GM12878 (cell line): ENCODE results near the gene SELENOH. TPM values are rescaled to one million over a fixed set of nuclear protein-coding genes. Genes with fewer than 3 reads are reported as not detected.

Experiments used
- ATAC-seq: fragments of 200-7000 bp; cut with Tn5 transposase; 3 replicates; pipeline ENCODE4 v1.9.1; 2020; ENCODE audit warnings: mild to moderate bottlenecking, moderate library complexity
- BruUV-seq: library from RNA; stranded (reverse); fragments of 400-500 nt; replicated peaks from 2 replicates; lab custom pipeline; 2021; lab: Mats Ljungman, UMichigan
- CTCF ChIA-PET: fragments of 300-600 bp; sonication (Branson Sonifier 250); formaldehyde crosslinking; extraction: SDS; loops from one replicate; lab custom pipeline; 2021; ENCODE audit warnings: inconsistent platforms; lab: Yijun Ruan, JAX
- POLR2A ChIA-PET: fragments of 350-600 bp; formaldehyde crosslinking; extraction: SDS; loops from one replicate; lab custom pipeline; 2021; ENCODE audit warnings: inconsistent platforms; lab: Charles Lee
- RAD21 ChIA-PET: fragments of 300-600 bp; sonication (Branson Sonifier 250); formaldehyde crosslinking; loops from one replicate; lab custom pipeline; 2023; ENCODE audit warnings: antibody characterized with exemption; ENCODE audit not compliant: unreplicated experiment; lab: Charles Lee
- SMC1A ChIA-PET: fragments of 300-600 bp; sonication (Branson Sonifier 250); formaldehyde crosslinking; loops from one replicate; lab custom pipeline; 2023; ENCODE audit not compliant: unreplicated experiment, uncharacterized antibody; lab: Charles Lee
- DNase-seq: peaks from one replicate; pipeline ENCODE4 v3.0.0-alpha.2; 2011; ENCODE audit warnings: low read depth, low spot score
- FAIRE-seq: peaks from 3 replicates; lab custom pipeline; 2011; peaks lifted over from hg19 to GRCh38; lab: Jason Lieb, UNC
- H2AFZ ChIP-seq: 2 replicates; pipeline ENCODE4 v1.6.0; 2011; ENCODE audit warnings: low read depth, low read length, control low read depth; ENCODE audit not compliant: control insufficient read depth
- H3K27ac ChIP-seq: 2 replicates; pipeline ENCODE4 v1.5.1; 2011; ENCODE audit warnings: control low read depth; ENCODE audit not compliant: control insufficient read depth, insufficient read depth
- H3K27me3 ChIP-seq, 2 experiments: replicated peaks in 1 of 2; 2 replicates each; pipeline versions ENCODE4 v1.6.0 to v1.6.1; 2011; ENCODE audit warnings: low read length in 1 of 2; ENCODE audit not compliant: control insufficient read depth in 2 of 2, insufficient read depth in 2 of 2
- H3K36me3 ChIP-seq, 2 experiments: 2 replicates each; pipeline ENCODE4 v1.5.1; 2011; ENCODE audit warnings: low read length in 1 of 2; ENCODE audit not compliant: control insufficient read depth in 2 of 2, insufficient read depth in 2 of 2
- H3K4me1 ChIP-seq: 2 replicates; pipeline ENCODE4 v1.6.1; 2011; ENCODE audit warnings: mild to moderate bottlenecking, low read length, moderate library complexity, mixed read lengths; ENCODE audit not compliant: control insufficient read depth, insufficient read depth
- H3K4me2 ChIP-seq: 2 replicates; pipeline ENCODE4 v1.6.0; 2011; ENCODE audit warnings: control low read depth; ENCODE audit not compliant: control insufficient read depth, insufficient read depth
- H3K4me3 ChIP-seq: fragments of 200-600 bp; sonication (generic); 2 replicates; pipeline ENCODE4 v1.5.1; 2016
- H3K79me2 ChIP-seq: 2 replicates; pipeline ENCODE4 v1.6.0; 2011; ENCODE audit warnings: low read length; ENCODE audit not compliant: control insufficient read depth, insufficient read depth
- H3K9ac ChIP-seq: 2 replicates; pipeline ENCODE4 v1.8.0; 2011; ENCODE audit warnings: low read length, control low read depth, mixed read lengths; ENCODE audit not compliant: control insufficient read depth, insufficient read depth
- H3K9me3 ChIP-seq: replicated peaks from 3 replicates; pipeline ENCODE4 v1.5.1; 2011; ENCODE audit warnings: mild to moderate bottlenecking, low read length; ENCODE audit not compliant: control insufficient read depth, insufficient read depth
- H4K20me1 ChIP-seq: 2 replicates; pipeline ENCODE4 v1.6.0; 2011; ENCODE audit not compliant: control insufficient read depth, insufficient read depth
- PBX3 ChIP-seq: IDR thresholded peaks from 2 replicates; pipeline ENCODE4 v1.6.1; 2011; ENCODE audit warnings: mild to moderate bottlenecking, low read depth, low read length, moderate library complexity; ENCODE audit not compliant: insufficient replicate concordance
- ZNF384 ChIP-seq: IDR thresholded peaks from 2 replicates; pipeline ENCODE4 v1.6.1; 2012; ENCODE audit warnings: low read depth, mild to moderate bottlenecking, low read length, improper control_type of control experiment, borderline replicate concordance
- WGBS: methylation state at CpG from one replicate; pipeline ENCODE4 v1.1.6; 2016; ENCODE audit warnings: low lambda C conversion rate; ENCODE audit not compliant: insufficient replicate concordance, insufficient coverage; ENCODE audit errors: missing lambda C conversion rate; 5-methylcytosine and 5-hydroxymethylcytosine counted together
- in situ Hi-C: fragments of 300-500 bp; cut with MboI; formaldehyde crosslinking; loops from 9 replicates; pipeline ENCODE4 v1.14.3; 2018; ENCODE audit warnings: mixed read lengths
- intact Hi-C: fragments of 100-400 bp; cut with micrococcal nuclease; formaldehyde crosslinking; loops from one replicate; pipeline ENCODE4 v1.14.2; 2022; ENCODE audit not compliant: unreplicated experiment
- polyA plus RNA-seq, 11 experiments: library from polyadenylated mRNA; depleted of rRNA in 4 of 11; unstranded in 6 of 11; stranded (reverse) in 5 of 11; fragments of >200 nt; fragmentation: Nextera tagmentation in 4 of 11; fragmentation: Illumina TruSeq in 1 of 11; extraction: Ambion mirVana in 4 of 11; extraction: Trizol in 1 of 11; gene quantifications; 1 replicate in 1 of 11; 2 replicates in 10 of 11; pipeline versions ENCODE4 v1.2.1 to v1.2.3, GENCODE V29; 2011 to 2016; ENCODE audit warnings: inconsistent platforms in 2 of 11, missing spikeins in 2 of 11, low read depth in 1 of 11
- total RNA-seq, 4 experiments: library from RNA; depleted of rRNA in 3 of 4; stranded (reverse); fragments of >200 nt in 3 of 4; fragmentation: Illumina TruSeq in 1 of 4; extraction: Trizol in 1 of 4; gene quantifications; 2 replicates each; pipeline versions ENCODE4 v1.2.1 to v1.2.3, GENCODE V29; 2013 to 2021

SELENOH gene
- total and polyA plus RNA-seq, 10 of the 15 experiments (the other 5 are each of a cell fraction or from before 2014, with no cell fraction given) = 20.3 to 458 (median 200) TPM

GRCh38 chr11:57773026-57773598, 31.8 kb downstream of the SELENOH start:
- ATAC-seq = peak; percentile 7; the same call in 1 of the 3 replicates

More at GRCh38 chr11:57773026-57773598, 31.8 kb downstream of the SELENOH start:
- Histone ChIP-seq H3K27ac (no peak overlapping the region), H3K79me2 (peaks cover 84% of the 10 kb centered on the region), H3K4me2 (no peak overlapping the region), H3K9ac (no peak overlapping the region), H3K36me3 (peaks cover 0 to 6% of the 10 kb centered on the region in 2 experiments; a peak in 1 of 4 replicates), H3K9me3 (no peaks in the 10 kb centered on the region), H3K4me1 (peaks cover 11% of the 10 kb centered on the region), H4K20me1 (no peaks in the 10 kb centered on the region), H2AFZ (no peak overlapping the region)
- ChIA-PET CTCF (interaction anchor here (0.8 to 10.8 kb wide), 4 partner anchors 10 to 129 kb away, joined by 3 to 69 read pairs (median 12); partner anchors contain the start of genes CTNND1 and MED19), POLR2A (interaction anchor here (10.7 kb wide), 1 partner anchor 8 kb away, joined by 110 read pairs; the partner anchor contains the start of gene CTNND1), SMC1A (interaction anchor here (0.7 to 11.7 kb wide), 4 partner anchors 10 to 28 kb away, joined by 4 to 117 read pairs (median 7); partner anchors contain the start of gene CTNND1)
- DNase-seq = no peak
- 64% methylated on average over 5 of the region's 5 CpGs for WGBS
- TSS peak; percentile 46 for BruUV-seq
- in situ Hi-C loops = no loop called here
- intact Hi-C loops = no loop called here
- no peak for FAIRE-seq
- TF ChIP-seq PBX3 (no peak), ZNF384 (no peak)
- TF ChIP-seq, all 136 proteins: peak for 0
- RAD21 ChIA-PET = interaction anchor here (1.0 to 3.2 kb wide), 2 partner anchors 9 to 12 kb away, joined by 3 to 13 read pairs; no protein-coding TSS in a partner anchor
- H3K27me3 ChIP-seq = no peaks in the 10 kb centered on the region
- H3K4me3 ChIP-seq = no peak overlapping the region
